ENCODE data around the gene SCAF4.

DNA sequence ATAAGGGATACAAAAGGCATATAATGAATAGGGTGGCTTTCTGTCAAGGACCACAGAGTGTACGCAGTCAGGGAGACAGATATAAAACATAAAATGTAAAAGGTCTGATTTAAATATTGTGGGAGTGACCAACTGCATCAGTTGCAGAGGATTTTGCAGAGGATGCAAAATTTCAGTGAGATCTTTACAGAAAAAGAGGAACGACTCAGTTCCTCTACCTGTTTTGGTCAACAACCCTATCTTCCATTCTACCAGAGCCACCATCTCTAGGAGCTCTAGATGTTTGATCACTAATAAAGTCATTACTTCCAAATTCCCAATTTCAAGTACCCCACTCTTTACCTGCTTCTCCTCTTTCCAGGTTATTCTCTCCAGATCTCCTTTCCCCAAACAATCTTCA lies 56.0 kb downstream of the SCAF4 start:
- TF ChIP-seq, protein P1, sequence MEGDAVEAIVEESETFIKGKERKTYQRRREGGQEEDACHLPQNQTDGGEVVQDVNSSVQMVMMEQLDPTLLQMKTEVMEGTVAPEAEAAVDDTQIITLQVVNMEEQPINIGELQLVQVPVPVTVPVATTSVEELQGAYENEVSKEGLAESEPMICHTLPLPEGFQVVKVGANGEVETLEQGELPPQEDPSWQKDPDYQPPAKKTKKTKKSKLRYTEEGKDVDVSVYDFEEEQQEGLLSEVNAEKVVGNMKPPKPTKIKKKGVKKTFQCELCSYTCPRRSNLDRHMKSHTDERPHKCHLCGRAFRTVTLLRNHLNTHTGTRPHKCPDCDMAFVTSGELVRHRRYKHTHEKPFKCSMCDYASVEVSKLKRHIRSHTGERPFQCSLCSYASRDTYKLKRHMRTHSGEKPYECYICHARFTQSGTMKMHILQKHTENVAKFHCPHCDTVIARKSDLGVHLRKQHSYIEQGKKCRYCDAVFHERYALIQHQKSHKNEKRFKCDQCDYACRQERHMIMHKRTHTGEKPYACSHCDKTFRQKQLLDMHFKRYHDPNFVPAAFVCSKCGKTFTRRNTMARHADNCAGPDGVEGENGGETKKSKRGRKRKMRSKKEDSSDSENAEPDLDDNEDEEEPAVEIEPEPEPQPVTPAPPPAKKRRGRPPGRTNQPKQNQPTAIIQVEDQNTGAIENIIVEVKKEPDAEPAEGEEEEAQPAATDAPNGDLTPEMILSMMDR (IDR thresholded peaks at IDR 0.05 in 8 of 11, conservative IDR thresholded peaks at IDR 0.05 in 3 of 11): no peak
- TF ChIP-seq POLR2A (IDR thresholded peaks at IDR 0.05): no peak
